ENCODE measurements around the gene KRT78.

Gene KRT78

DNA sequence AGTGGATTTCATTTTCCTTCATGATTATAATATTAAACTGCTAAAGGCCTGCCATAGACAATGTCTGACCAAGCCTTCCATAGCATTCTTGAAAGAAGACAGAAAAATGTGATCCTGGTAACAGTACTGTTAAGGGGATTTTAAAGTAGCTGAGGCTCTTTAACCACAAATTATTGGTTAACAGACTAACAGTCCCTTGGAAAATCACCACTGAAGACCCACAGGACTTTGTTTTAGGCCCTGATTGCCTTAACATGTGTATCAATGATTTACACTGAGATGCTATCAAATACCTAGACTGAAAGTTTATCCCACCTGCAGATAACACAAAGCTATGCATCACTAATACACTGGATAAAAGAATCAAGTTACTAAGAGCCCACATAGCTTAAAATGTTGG, 20.6 kb downstream of the KRT78 start:
- no peak overlapping the region for H3K4me3 ChIP-seq (ENCODE audit: low read depth, low read length)
- no peak for DNase-seq (ENCODE audit: low read depth)
- no peak for TF ChIP-seq CTCF (IDR thresholded peaks at IDR 0.05; ENCODE audit: insufficient read depth, low read depth, low read length, missing control alignments)

DNA sequence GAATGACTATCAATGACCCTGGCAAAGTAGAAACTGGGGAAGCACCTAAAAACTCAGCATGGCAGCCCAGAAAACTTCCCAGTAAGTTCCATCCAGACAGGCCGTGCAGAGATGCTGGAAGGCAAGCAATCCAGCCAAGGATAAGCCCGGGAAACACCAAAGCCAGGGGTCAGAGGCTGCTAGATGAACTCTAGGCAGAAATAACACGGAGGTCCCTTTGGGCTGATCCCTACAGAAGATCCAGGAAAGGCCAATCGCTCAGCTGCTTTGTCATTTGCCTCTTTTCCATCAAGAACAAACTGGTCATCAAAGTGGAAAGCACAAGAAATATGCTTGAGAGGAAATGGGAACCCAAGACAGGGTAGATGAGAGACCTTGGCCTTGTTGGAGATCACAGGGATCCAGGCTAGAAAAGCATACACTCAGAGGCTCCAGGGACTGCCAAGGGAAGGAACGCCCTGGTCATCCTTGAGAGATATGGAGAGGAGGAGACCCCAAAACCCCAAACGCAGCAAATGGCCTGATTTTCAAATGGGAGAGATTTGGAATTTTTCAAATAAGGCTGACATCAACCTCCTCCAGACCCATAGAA, 21.2 kb downstream of the KRT78 start:
- TF ChIP-seq CTCF (IDR thresholded peaks at IDR 0.05; ENCODE audit: insufficient read depth, low read depth, low read length, missing control alignments) = no peak
- no peak overlapping the region for H3K4me3 ChIP-seq (ENCODE audit: low read depth, low read length)
- DNase-seq (ENCODE audit: low read depth) = no peak

GRCh38 chr12:52826611-52827498, 21.9 kb downstream of the KRT78 start:
- H3K4me3 ChIP-seq (ENCODE audit: low read depth, low read length) = no peak overlapping the region
- DNase-seq (ENCODE audit: low read depth) = no peak
- no peak for TF ChIP-seq CTCF (IDR thresholded peaks at IDR 0.05; ENCODE audit: insufficient read depth, low read depth, low read length, missing control alignments)

- no peak for TF ChIP-seq CTCF (IDR thresholded peaks at IDR 0.05; ENCODE audit: insufficient read depth, low read depth, low read length, missing control alignments)
- H3K4me3 ChIP-seq (ENCODE audit: low read depth, low read length) = no peak overlapping the region
- no peak for DNase-seq (ENCODE audit: low read depth)
Measured at GRCh38 chr12:52825961-52826360, 22.8 kb downstream of the KRT78 start.

DNA sequence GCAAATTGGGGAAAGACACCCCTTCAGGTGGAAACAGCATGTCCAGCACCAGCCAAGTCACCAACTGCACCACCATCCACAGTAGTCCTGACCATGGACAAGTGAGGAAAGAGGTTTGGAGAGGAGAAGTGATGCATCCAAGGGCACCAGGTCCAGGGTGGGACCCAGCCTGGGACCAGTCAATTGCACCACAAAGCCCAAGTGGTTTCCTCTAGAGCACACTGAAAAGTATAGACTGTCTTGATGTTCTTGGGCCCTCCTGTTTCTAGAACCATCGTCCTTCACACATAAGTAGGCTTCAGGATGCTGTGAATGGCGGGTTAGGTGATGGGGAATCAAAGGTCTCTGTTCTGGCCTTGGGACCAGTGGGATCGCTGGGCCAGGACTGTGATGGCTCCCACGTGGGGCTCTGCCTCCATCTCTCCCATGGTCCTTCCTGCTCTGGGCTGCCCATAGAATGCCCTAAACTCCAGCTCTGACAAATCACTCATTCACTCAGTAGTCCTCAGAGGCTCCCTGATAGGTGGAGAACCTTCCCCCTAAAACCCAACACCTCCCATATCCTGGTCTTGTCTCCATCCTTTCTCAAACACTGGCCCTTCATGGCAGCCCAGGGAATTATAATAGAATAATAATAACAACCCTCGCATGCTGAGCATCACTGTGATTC, 23.9 kb downstream of the KRT78 start:
- no peak for TF ChIP-seq CTCF (IDR thresholded peaks at IDR 0.05; ENCODE audit: insufficient read depth, low read depth, low read length, missing control alignments)
- no peak overlapping the region for H3K4me3 ChIP-seq (ENCODE audit: low read depth, low read length)
- no peak for DNase-seq (ENCODE audit: low read depth)

- no peak for TF ChIP-seq CTCF (IDR thresholded peaks at IDR 0.05; ENCODE audit: insufficient read depth, low read depth, low read length, missing control alignments)
- no peak for DNase-seq (ENCODE audit: low read depth)
- no peak overlapping the region for H3K4me3 ChIP-seq (ENCODE audit: low read depth, low read length)
Measured at GRCh38 chr12:52823761-52824450, 24.9 kb downstream of the KRT78 start.

Measured in GM12865 (cell line).